NB4 (cell line): ENCODE measurements around the gene DHCR24.

Experiments
- CTCF ChIP-seq: IDR thresholded peaks from one replicate; pipeline ENCODE4 v1.5.1; 2012; ENCODE audit warnings: low read depth, low read length
- MAX ChIP-seq: IDR thresholded peaks from 2 replicates; pipeline ENCODE4 v1.6.1; 2011; ENCODE audit warnings: low read depth, low read length
- MYC ChIP-seq: IDR thresholded peaks from 2 replicates; pipeline ENCODE4 v1.6.1; 2011; ENCODE audit warnings: low read depth, low read length
- POLR2A ChIP-seq: IDR thresholded peaks from 2 replicates; pipeline ENCODE4 v1.6.1; 2011; ENCODE audit warnings: mild to moderate bottlenecking; ENCODE audit not compliant: insufficient read length; ENCODE audit errors: extremely low read depth

GRCh38 chr1:54926970-54927369 lies 40.0 kb upstream of the DHCR24 start:
- TF ChIP-seq CTCF (no peak), POLR2A (no peak), MAX (no peak), MYC (no peak)
